ACC112 (cell line): ENCODE results near the gene SKP2.
"Not testable (repeated sequence)": the region's sequence is repeated elsewhere in the genome, so short reads cannot be mapped to it uniquely, and the experiment has no call there.

Experiments used
- H2AFZ ChIP-seq: fragments of 200-600 bp; sonication (generic); one replicate; pipeline ENCODE4 v1.6.0; 2017; ENCODE audit warnings: antibody characterized with exemption, low read length; ENCODE audit not compliant: unreplicated experiment
- H3K27ac ChIP-seq: fragments of 200-600 bp; sonication (generic); 2 replicates; pipeline ENCODE4 v1.5.1; 2014; ENCODE audit warnings: low read depth, mild to moderate bottlenecking, antibody characterized with exemption, low read length, moderate library complexity
- H3K27me3 ChIP-seq: fragments of 200-600 bp; sonication (generic); 2 replicates; pipeline ENCODE4 v1.6.1; 2014; ENCODE audit warnings: mild to moderate bottlenecking, antibody characterized with exemption, low read length, moderate library complexity, mixed read lengths; ENCODE audit not compliant: insufficient read depth
- H3K36me3 ChIP-seq: fragments of 200-600 bp; sonication (generic); 2 replicates; pipeline ENCODE4 v1.6.1; 2016; ENCODE audit warnings: mild to moderate bottlenecking, antibody characterized with exemption, low read length, moderate library complexity, mixed read lengths; ENCODE audit not compliant: insufficient read depth
- H3K4me1 ChIP-seq: fragments of 200-600 bp; sonication (generic); one replicate; pipeline ENCODE4 v1.6.1; 2016; ENCODE audit warnings: low read length, mixed read lengths; ENCODE audit not compliant: insufficient read depth, unreplicated experiment, control insufficient read depth
- H3K4me3 ChIP-seq: fragments of 200-600 bp; sonication (generic); 2 replicates; pipeline ENCODE4 v1.5.1; 2014; ENCODE audit warnings: mild to moderate bottlenecking, low read depth, low read length
- H3K79me2 ChIP-seq: fragments of 200-600 bp; sonication (generic); one replicate; pipeline ENCODE4 v1.6.0; 2016; ENCODE audit warnings: low read length; ENCODE audit not compliant: control insufficient read depth, unreplicated experiment, insufficient read depth

Gene SKP2

GRCh38 chr5:36175043-36175442 is 23.1 kb downstream of the SKP2 start:
- Histone ChIP-seq H3K27me3 (no peaks in the 10 kb centered on the region), H3K79me2 (no peaks in the 10 kb centered on the region), H2AFZ (no peak overlapping the region), H3K36me3 (peaks cover 29% of the 10 kb centered on the region), H3K4me1 (no peaks in the 10 kb centered on the region), H3K4me3 (no peak overlapping the region), H3K27ac (no peak overlapping the region)

- no peaks in the 10 kb centered on the region for H3K27me3 ChIP-seq
- H3K4me1 ChIP-seq = no peaks in the 10 kb centered on the region
- H3K79me2 ChIP-seq = no peaks in the 10 kb centered on the region
- no peak overlapping the region for H3K27ac ChIP-seq
- H3K4me3 ChIP-seq = no peak overlapping the region
- peaks cover 29% of the 10 kb centered on the region for H3K36me3 ChIP-seq
- no peak overlapping the region for H2AFZ ChIP-seq
Observed at GRCh38 chr5:36177154-36177553, 25.2 kb downstream of the SKP2 start.

GRCh38 chr5:36177715-36178523 is 26.0 kb downstream of the SKP2 start:
- peaks cover 32% of the 10 kb centered on the region for H3K36me3 ChIP-seq
- no peak overlapping the region for H3K27ac ChIP-seq
- no peaks in the 10 kb centered on the region for H3K27me3 ChIP-seq
- no peak overlapping the region for H2AFZ ChIP-seq
- H3K79me2 ChIP-seq = no peaks in the 10 kb centered on the region
- no peaks in the 10 kb centered on the region for H3K4me1 ChIP-seq
- no peak overlapping the region for H3K4me3 ChIP-seq

- Histone ChIP-seq H3K4me3 (no peak overlapping the region), H2AFZ (no peak overlapping the region), H3K27ac (no peak overlapping the region), H3K27me3 (no peaks in the 10 kb centered on the region), H3K4me1 (no peaks in the 10 kb centered on the region), H3K79me2 (no peaks in the 10 kb centered on the region), H3K36me3 (peaks cover 32% of the 10 kb centered on the region)
Observed at GRCh38 chr5:36178524-36178890, 26.6 kb downstream of the SKP2 start.

GRCh38 chr5:36179950-36180349 is 28.0 kb downstream of the SKP2 start:
- Histone ChIP-seq H2AFZ (no peak overlapping the region), H3K79me2 (no peaks in the 10 kb centered on the region), H3K4me1 (no peaks in the 10 kb centered on the region), H3K4me3 (no peak overlapping the region), H3K27ac (no peak overlapping the region), H3K36me3 (peaks cover 38% of the 10 kb centered on the region), H3K27me3 (no peaks in the 10 kb centered on the region)

- Histone ChIP-seq H3K4me1 (no peaks in the 10 kb centered on the region), H3K27ac (no peak overlapping the region), H3K36me3 (peaks cover 38% of the 10 kb centered on the region), H3K27me3 (no peaks in the 10 kb centered on the region), H3K4me3 (no peak overlapping the region), H2AFZ (no peak overlapping the region), H3K79me2 (no peaks in the 10 kb centered on the region)
Observed at GRCh38 chr5:36180556-36181350, 28.8 kb downstream of the SKP2 start.

GRCh38 chr5:36181774-36182173 is 29.9 kb downstream of the SKP2 start:
- no peaks in the 10 kb centered on the region for H3K4me1 ChIP-seq
- no peak overlapping the region for H3K27ac ChIP-seq
- no peak overlapping the region for H2AFZ ChIP-seq
- H3K36me3 ChIP-seq = peaks cover 38% of the 10 kb centered on the region
- no peak overlapping the region for H3K4me3 ChIP-seq
- no peaks in the 10 kb centered on the region for H3K27me3 ChIP-seq
- H3K79me2 ChIP-seq = no peaks in the 10 kb centered on the region

GRCh38 chr5:36184408-36184807 is 32.5 kb downstream of the SKP2 start:
- not testable (repeated sequence) for H3K4me1 ChIP-seq, H3K79me2 ChIP-seq, H2AFZ ChIP-seq, H3K4me3 ChIP-seq, H3K27me3 ChIP-seq, H3K27ac ChIP-seq
- peaks cover 17% of the 10 kb centered on the region for H3K36me3 ChIP-seq

GRCh38 chr5:36193746-36194145 is 41.8 kb downstream of the SKP2 start:
- Histone ChIP-seq H3K27ac (no peak overlapping the region), H3K4me1 (no peaks in the 10 kb centered on the region), H2AFZ (no peak overlapping the region), H3K27me3 (no peaks in the 10 kb centered on the region), H3K4me3 (no peak overlapping the region), H3K79me2 (no peaks in the 10 kb centered on the region), H3K36me3 (peaks cover 30% of the 10 kb centered on the region)

GRCh38 chr5:36198281-36198680 is 46.4 kb downstream of the SKP2 start:
- Histone ChIP-seq H3K4me1 (peaks cover 22% of the 10 kb centered on the region), H3K36me3 (peaks cover 8% of the 10 kb centered on the region), H3K4me3 (no peak overlapping the region)

GRCh38 chr5:36198783-36199182 is 46.9 kb downstream of the SKP2 start:
- not testable (repeated sequence) for H3K27me3 ChIP-seq, H2AFZ ChIP-seq, H3K79me2 ChIP-seq, H3K27ac ChIP-seq, H3K36me3 ChIP-seq, H3K4me3 ChIP-seq
- H3K4me1 ChIP-seq = peaks cover 22% of the 10 kb centered on the region

More at GRCh38 chr5:36198281-36198680, 46.4 kb downstream of the SKP2 start:
- Histone ChIP-seq H3K27ac (no peak overlapping the region), H2AFZ (no peak overlapping the region), H3K27me3 (no peaks in the 10 kb centered on the region), H3K79me2 (no peaks in the 10 kb centered on the region)
